Epithelial cell of esophagus (primary cell): ENCODE results near the gene NPRL2.

Experiments
- DNase-seq: peaks from one replicate; pipeline ENCODE4 v3.0.0; 2010; ENCODE audit warnings: low read depth
- H3K4me3 ChIP-seq: 2 replicates; pipeline ENCODE4 v1.5.1; 2011; ENCODE audit warnings: mild to moderate bottlenecking, low read length, control low read depth
- TF ChIP-seq, protein P1 (sequence below): IDR thresholded peaks from 2 replicates; pipeline ENCODE4 v1.5.1; 2011; ENCODE audit warnings: low read depth, mild to moderate bottlenecking, low read length, control low read depth, inconsistent platforms; ENCODE audit not compliant: insufficient read depth; ENCODE audit errors: missing control alignments

Gene NPRL2

DNA sequence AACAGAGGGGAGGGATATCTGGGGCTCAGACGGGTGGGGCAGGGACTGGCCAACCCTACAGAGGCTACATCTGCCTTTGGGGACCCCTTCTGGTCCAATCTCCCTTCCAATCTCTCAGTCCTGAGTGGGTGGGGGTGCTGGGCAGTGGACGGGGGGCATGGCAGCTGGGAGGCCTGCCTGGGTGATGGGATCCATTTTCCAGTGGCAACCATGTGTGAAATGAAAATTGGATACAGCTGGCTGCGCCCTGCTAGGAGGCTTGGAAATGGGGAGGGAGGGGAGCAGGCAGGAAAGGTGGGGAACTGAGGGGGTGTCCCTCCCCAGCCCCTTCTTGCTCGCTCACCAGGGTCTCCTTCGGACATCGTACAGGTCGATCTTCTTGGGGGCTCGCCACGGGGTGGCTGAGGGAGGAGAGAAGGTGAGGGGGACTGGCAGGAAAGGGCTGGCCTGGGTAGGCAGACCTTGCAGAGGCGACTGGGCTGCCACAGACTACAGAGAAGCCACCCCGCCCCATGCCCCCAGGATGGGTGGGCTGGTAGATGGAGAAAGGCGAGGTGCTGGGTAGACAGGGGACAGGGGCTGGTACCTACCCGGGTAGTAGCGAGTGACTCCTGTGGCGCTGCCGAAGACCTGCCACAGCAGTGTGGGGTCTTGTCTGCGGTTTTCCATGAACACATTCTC, 30.0 kb upstream of the NPRL2 start:
- DNase-seq = no peak
- H3K4me3 ChIP-seq = no peak overlapping the region
- TF ChIP-seq, protein P1, sequence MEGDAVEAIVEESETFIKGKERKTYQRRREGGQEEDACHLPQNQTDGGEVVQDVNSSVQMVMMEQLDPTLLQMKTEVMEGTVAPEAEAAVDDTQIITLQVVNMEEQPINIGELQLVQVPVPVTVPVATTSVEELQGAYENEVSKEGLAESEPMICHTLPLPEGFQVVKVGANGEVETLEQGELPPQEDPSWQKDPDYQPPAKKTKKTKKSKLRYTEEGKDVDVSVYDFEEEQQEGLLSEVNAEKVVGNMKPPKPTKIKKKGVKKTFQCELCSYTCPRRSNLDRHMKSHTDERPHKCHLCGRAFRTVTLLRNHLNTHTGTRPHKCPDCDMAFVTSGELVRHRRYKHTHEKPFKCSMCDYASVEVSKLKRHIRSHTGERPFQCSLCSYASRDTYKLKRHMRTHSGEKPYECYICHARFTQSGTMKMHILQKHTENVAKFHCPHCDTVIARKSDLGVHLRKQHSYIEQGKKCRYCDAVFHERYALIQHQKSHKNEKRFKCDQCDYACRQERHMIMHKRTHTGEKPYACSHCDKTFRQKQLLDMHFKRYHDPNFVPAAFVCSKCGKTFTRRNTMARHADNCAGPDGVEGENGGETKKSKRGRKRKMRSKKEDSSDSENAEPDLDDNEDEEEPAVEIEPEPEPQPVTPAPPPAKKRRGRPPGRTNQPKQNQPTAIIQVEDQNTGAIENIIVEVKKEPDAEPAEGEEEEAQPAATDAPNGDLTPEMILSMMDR = no peak

DNA sequence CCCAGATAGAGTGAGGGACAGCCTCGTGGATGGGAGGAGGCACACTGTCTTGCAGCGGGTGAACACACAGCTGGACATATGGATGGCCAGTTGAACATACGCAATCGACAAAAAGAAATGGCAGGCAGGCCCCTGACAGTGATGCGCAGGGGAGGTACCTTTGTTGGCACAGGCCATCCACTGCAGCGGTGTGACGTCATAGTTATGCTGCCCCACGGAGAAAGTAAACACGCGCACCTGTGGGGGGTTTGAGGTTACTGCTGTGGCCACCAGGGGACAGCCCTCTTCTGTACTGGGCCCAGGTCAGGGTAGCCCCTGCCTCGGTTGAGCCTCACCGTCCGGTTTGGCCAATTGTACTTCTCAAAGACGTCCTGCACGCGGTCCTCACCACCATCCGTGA, 28.2 kb upstream of the NPRL2 start:
- DNase-seq = no peak
- TF ChIP-seq, protein P1 = no peak
- no peak overlapping the region for H3K4me3 ChIP-seq

DNA sequence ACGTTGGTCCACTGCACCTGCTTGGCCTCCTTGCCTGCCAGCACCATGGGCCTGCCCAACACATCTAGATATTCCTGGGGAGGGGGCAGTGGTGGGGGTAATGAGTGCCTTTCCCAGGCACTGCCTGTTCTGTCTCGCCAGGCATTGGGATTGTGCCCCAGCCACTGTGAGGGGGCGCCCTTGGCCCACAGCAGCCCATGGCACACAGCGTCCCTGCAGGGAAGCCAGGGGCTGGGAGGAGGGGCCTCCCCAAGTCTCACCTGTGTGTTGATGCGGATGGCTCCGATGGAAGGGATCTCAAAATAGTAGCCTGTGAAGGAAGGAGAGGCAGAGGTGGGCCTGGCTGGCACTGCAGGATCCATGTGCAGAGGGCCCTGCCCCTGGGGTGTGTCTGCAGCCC, 27.4 kb upstream of the NPRL2 start:
- H3K4me3 ChIP-seq = no peak overlapping the region
- no peak for DNase-seq
- TF ChIP-seq, protein P1 = no peak

DNA sequence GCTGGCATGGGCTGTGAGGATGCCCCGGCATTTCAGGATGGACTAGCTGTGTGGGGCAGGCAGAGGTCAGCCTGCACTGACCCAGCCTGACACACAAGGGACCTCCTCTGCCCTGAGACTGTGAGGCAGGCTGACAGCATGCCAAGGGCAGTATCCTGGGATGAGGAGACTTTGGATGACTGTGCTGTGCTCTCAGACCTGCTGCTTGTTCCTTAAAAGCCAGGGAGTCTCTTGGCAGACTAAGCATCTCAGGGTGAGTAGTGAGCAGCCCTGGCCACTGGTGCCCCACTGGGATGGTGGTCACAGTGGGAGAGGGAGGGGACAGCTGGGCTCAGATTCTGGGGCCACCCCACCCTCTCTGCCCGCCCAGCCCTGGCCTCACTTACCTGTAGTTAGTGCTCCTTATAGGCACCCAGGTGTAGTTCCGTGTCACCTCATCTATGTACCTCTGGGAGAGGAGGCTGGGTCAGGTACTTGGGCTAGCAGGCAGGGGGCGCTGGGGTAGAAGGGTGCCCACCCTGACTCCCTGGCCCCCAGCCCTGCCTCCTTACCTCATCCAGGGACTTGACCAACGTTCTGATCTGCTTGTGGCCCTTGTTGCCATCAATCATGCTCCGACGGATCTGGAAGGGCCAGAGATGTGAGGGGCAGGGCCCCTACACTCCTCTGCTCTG, 24.8 kb upstream of the NPRL2 start:
- no peak overlapping the region for H3K4me3 ChIP-seq
- DNase-seq = no peak
- TF ChIP-seq, protein P1 = no peak

DNA sequence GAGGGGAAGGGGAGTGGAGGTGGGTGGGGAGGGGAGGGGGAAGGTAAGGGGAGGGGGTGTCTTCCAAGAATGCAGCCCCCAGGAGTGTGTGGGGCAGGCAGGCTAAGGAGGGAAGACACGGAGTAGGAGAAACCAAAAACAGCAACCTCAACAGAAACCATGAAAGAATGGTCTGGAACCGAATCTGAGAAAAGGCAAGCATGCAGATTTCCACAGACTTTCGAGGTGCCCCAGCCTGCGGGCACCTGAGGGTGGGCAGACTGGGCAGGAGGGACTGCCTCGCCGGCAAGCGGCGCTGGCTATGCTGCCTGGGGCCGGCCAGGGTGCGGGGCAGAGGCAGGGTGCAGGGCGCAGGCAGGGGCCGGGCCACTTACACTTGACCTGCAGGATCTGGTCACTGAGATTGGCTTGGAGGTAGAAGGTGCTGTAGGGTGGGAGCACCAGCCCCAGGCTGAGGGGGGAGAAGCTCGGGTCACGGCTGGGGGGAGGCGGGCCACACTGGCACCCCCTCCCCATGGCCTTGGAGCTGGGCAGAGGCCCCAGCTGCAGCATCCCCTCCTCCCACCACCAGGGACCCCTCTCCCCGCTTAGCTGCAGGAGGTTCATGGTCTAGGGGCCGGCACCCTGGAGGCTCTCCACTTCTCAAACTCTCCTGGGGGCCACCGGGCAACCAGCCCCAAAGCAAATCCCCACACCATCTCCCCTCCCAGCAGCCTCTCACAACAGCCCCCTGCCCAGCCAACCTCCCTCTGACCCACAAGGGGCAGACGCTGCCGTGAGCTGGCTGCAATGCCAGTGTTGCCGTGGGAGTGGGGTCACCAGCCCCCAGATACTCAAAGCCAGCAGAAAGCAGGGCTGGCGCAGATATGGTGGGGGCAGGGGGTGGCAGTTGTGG, 24.0 kb upstream of the NPRL2 start:
- no peak overlapping the region for H3K4me3 ChIP-seq
- DNase-seq = no peak
- TF ChIP-seq, protein P1 = no peak

DNA sequence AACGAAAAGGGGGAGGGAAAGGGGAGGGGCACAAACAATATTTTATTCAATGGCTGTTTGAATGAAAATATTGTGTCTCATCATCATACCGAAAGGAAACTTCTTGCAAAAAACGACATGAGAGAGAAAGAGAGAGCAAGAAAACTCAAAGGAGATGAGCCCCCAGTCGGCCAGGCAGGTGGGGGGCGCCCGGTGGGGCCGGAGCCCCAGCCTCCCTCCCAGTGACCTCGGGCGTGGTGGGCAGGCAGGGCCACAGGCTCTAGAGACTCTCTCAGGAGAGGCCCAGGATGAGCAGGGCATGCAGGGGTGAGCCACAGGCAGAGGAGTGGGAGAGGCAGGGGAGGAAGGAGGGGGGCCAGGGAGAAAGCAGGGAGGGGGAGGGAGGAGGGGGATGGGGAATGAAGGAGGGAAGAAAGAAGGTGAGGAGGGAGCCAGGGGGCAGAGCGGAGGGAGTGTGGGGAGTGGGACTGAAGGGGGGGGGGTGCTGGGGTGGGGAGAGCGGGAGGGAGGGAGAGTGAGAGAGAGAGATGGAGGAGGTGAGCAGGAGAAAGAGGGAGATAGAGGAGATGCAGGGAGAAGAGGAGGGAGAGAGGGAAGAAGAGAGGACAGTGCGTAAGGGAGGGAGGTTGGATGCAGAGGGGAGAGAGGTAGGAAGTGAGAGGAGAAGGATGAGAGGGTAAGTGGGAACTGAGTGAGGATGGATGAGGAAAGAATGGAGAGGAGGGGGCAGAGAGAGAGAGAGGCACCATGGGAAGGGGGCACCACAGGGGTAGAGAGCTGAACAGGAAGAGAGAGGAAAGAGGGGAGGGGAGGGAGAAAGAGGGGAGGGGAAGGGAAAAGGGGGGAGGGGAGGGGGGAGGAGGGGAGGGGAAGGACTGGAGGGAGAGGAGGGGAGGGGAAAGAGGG, 22.8 kb upstream of the NPRL2 start:
- TF ChIP-seq, protein P1 = no peak
- H3K4me3 ChIP-seq = no peak overlapping the region
- no peak for DNase-seq
